Stimulated activated CD8-positive, alpha-beta memory T cell treated with anti-CD3 and anti-CD28 coated beads, Interleukin-15, amount 100 ng/mL, for 4 hours (primary cell): ENCODE data around the gene COX5A.
"Not testable (repeated sequence)": the region's sequence is repeated elsewhere in the genome, so short reads cannot be mapped to it uniquely, and the experiment has no call there.

ENCODE experiments used
- DNase-seq, 2 donors: peaks; one replicate each; pipeline ENCODE4 v3.0.0-alpha.2; 2020; ENCODE audit warnings: low read depth in 2 of 2

COX5A gene

GRCh38 chr15:74955796-74956647, 18.1 kb upstream of the COX5A start:
- DNase-seq = peak; percentile 42 to 45

DNA sequence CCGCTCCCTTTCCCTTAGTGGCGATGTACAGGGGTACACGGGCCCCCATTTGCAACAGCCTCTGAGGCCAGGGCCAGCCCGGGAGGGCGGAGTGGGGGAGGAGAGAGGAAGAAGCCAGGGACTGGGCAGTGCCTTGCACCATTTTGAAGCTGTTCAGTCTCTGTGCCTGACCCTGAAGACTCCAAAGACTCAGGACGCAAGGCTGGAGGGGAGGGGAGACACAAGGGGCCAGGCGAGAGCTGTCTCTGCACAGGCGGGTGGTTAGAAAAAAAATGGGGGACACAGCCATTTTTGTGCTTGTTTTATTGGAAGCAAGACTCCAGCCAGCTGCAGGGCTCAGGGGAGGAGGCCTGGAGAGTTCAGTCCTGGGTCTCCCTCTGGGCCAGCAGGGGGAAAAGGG, 17.1 kb upstream of the COX5A start:
- DNase-seq = no peak

- DNase-seq = no peak
Observed at GRCh38 chr15:74954515-74954914, 16.6 kb upstream of the COX5A start.

- DNase-seq = no peak
Observed at GRCh38 chr15:74951006-74951405, 13.1 kb upstream of the COX5A start.

- peak; percentile 23 to 69 for DNase-seq
Observed at GRCh38 chr15:74950078-74950908, 12.4 kb upstream of the COX5A start.

GRCh38 chr15:74937272-74937589, 642 bp downstream of the COX5A start:
- no peak for DNase-seq

- not testable (repeated sequence) for DNase-seq
Observed at GRCh38 chr15:74935193-74935592, 2.7 kb downstream of the COX5A start.

DNA sequence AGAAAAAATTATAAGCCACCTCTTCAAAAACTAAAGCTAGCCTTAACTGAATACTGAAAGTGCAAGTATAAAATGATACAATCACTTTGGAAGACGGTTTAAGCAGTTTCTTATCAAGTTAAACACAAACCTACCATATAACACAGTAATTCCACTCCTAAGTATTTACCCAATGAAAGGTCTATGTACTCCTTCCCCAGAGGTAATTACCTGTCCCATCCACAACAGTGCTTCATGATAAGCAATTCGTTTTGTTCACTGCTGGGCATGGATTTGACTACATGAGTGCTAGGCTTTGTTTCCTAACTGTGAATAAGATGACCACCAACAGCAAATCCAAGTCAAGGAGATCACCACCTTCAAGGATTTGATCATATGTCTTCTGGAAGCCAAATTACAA, 4.3 kb downstream of the COX5A start:
- DNase-seq = no peak

DNA sequence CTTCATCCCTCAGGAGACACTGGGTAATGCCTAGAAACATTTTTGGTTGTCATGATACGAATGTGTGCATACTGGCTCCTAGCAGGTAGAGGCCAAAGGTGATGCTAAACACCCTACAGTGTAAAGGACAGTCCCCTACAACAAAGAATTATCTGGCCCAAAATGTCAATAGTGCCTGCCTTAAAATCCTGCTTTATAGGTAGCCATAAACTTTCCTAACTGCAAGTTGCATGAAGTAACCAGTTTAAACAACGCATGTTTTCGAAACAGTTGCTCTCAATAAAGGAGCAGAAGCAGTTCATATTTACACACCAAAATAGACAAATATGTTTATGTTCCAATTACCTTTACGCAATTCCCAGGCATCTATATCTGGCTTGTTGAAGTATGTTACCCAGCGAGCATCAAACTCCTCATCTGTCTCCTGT, 9.1 kb downstream of the COX5A start:
- no peak for DNase-seq

- DNase-seq = no peak
Observed at GRCh38 chr15:74924525-74924924, 13.3 kb downstream of the COX5A start.

DNA sequence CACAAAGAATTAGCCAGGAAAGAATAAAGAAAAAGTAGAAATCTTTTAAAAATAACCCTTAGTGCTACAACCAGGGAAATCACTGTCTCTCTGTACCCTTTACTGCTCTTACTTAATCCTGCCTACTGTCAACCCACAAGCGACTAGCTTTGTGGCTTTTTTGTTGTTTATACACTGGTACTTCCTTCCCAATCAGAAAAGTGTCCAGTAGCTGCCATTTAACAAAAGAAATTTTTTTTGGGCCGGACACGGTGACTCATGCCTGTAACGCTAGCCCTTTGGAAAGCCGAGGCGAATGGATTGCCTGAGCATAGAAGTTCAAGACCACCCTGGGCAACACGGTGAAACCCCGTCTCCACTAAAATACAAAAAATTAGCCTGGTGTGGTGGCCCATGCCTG, 17.4 kb downstream of the COX5A start:
- DNase-seq = no peak

DNA sequence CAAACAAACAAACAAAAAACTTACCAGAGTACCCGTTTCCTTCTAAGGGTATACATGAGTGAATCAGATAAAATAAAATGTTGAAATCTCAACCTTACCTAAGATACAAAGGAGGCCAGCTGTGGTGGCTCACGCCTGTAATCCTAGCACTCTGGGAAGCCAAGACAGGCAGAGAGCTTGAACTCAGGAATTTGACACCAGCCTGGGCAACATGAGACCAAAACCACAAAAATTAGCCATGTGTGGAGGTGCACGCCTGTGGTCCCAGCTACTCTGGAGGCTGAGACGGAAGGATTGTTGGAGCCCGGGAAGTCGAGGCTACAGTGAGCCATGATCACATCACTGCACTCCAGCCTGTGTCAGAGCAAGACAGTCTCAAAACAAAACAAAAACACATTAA, 20.2 kb downstream of the COX5A start:
- no peak for DNase-seq

- DNase-seq = not testable (repeated sequence)
Observed at GRCh38 chr15:74913799-74914198, 24.1 kb downstream of the COX5A start.

DNA sequence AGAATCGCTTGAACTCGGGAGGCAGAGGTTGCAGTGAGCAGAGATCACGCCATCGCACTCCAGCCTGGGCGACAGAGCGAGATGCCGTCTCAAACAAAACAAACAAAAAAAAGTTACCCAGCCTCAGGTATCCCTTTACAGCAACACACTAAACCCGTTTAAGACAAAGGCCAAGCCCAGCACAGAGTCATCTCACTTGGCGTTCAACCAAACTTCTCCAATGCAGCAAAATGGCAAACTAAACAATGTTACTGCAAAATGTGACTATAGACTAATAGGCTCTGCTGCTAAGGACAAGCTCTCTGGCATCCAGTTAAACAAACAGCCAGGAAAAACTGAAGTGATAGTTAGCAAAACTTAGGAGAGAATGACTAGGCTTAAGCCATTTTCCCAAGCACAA, 24.8 kb downstream of the COX5A start:
- no peak for DNase-seq

DNA sequence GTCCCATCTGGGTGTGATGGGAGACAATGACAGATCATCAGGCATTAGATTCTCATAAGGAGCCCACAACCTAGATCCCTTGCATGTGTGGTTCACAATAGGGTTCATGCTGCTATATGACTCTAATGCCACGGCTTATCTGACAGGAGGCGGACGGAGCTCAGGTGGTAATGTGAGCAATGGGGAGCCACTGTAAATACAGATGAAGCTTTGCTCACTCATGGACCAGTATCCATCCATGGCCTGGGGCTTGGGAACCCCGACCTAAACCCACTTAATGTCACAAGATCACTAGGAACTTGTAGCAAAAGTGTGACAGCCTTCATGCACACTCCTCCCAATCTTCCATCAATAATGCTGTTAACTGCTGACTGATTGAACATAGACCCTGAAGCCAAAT, 29.2 kb downstream of the COX5A start:
- DNase-seq = no peak

DNA sequence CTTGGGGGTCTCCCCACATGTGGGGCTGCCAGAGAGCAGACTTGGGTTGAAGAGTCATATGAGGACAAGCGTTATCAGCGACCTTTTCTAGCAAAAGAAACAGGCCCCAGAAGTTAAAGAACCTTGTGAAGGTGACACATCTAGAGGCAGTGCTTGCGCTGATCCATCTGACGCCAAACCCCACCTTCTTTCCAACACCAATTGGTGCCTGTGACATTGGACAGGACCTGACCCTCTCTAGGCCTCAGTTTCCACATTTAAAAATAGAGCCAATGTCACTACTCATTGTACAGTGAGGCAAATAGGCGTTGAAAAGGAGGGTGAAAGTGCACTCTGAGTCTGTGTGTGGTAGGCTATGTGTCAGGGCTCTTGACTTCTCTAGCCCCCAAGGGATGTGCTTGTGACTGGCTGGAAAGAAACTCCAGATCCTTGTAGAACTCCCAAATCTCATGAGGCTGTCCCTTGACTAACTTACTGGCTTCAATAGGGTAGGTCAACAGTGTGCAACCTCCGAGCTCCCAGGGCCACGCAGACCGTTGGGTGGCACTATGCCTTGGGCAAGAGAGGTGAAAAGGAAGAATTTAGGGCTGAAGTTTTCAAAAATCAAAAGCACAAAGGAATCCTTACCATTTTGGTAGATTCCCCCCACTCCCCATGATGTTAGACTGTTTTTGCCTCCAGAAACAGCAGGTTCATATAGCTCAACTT, 30.6 kb downstream of the COX5A start:
- no peak for DNase-seq

GRCh38 chr15:74906450-74907162, 31.3 kb downstream of the COX5A start, which contains the start of gene FAM219B:
Gene FAM219B (minus strand): TSS chr15:74906851. CDS start chr15:74906800, 51 bp downstream.
- DNase-seq = peak; percentile 59 to 63

GRCh38 chr15:74906067-74906449, 31.8 kb downstream of the COX5A start:
- no peak for DNase-seq

GRCh38 chr15:74904190-74904805, 33.6 kb downstream of the COX5A start:
- DNase-seq = no peak

- no peak for DNase-seq
Observed at GRCh38 chr15:74903676-74904075, 34.2 kb downstream of the COX5A start.
